ENCODE measurements around the gene SLN.
A peak's percentile ranks its signal among the peaks of the same experiment; 100 is the strongest.

SLN gene

GRCh38 chr11:107682572-107682971 is 29.3 kb downstream of the SLN start:
- Histone ChIP-seq H3K27ac (replicated peaks) (no peak overlapping the region), H3K27me3 (ENCODE audit: insufficient read depth, poor library complexity, severe bottlenecking) (no peaks in the 10 kb centered on the region), H3K4me3 (replicated peaks; ENCODE audit: insufficient read depth, low read length) (no peak overlapping the region)
- no peak for DNase-seq (ENCODE audit: low read depth in 1 of 2, low spot score in 1 of 2)
- TF ChIP-seq POLR2AphosphoS5 (IDR thresholded peaks at IDR 0.05; ENCODE audit: low read depth): no peak
- TF ChIP-seq GABPA (IDR thresholded peaks at IDR 0.05; ENCODE audit: low read depth): no peak
- TF ChIP-seq SPI1 (IDR thresholded peaks at IDR 0.05; ENCODE audit: borderline replicate concordance, low read depth): no peak
- TF ChIP-seq CTCF (IDR thresholded peaks at IDR 0.05; ENCODE audit: insufficient read depth, low read length): no peak
- TF ChIP-seq, protein P1, sequence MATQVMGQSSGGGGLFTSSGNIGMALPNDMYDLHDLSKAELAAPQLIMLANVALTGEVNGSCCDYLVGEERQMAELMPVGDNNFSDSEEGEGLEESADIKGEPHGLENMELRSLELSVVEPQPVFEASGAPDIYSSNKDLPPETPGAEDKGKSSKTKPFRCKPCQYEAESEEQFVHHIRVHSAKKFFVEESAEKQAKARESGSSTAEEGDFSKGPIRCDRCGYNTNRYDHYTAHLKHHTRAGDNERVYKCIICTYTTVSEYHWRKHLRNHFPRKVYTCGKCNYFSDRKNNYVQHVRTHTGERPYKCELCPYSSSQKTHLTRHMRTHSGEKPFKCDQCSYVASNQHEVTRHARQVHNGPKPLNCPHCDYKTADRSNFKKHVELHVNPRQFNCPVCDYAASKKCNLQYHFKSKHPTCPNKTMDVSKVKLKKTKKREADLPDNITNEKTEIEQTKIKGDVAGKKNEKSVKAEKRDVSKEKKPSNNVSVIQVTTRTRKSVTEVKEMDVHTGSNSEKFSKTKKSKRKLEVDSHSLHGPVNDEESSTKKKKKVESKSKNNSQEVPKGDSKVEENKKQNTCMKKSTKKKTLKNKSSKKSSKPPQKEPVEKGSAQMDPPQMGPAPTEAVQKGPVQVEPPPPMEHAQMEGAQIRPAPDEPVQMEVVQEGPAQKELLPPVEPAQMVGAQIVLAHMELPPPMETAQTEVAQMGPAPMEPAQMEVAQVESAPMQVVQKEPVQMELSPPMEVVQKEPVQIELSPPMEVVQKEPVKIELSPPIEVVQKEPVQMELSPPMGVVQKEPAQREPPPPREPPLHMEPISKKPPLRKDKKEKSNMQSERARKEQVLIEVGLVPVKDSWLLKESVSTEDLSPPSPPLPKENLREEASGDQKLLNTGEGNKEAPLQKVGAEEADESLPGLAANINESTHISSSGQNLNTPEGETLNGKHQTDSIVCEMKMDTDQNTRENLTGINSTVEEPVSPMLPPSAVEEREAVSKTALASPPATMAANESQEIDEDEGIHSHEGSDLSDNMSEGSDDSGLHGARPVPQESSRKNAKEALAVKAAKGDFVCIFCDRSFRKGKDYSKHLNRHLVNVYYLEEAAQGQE (IDR thresholded peaks at IDR 0.05; ENCODE audit: insufficient replicate concordance, low read depth): no peak

GRCh38 chr11:107682171-107682570 is 29.7 kb downstream of the SLN start:
- DNase-seq (ENCODE audit: low read depth in 1 of 2, low spot score in 1 of 2): no peak
- H3K27ac ChIP-seq (replicated peaks): no peak overlapping the region
- no peaks in the 10 kb centered on the region for H3K27me3 ChIP-seq (ENCODE audit: insufficient read depth, poor library complexity, severe bottlenecking)
- H3K4me3 ChIP-seq (replicated peaks; ENCODE audit: insufficient read depth, low read length): no peak overlapping the region
- TF ChIP-seq CTCF (IDR thresholded peaks at IDR 0.05; ENCODE audit: insufficient read depth, low read length): no peak
- TF ChIP-seq SPI1 (IDR thresholded peaks at IDR 0.05; ENCODE audit: borderline replicate concordance, low read depth): peak; percentile 30; the same call in 1 of the 2 replicates
- TF ChIP-seq POLR2AphosphoS5 (IDR thresholded peaks at IDR 0.05; ENCODE audit: low read depth): no peak

- H3K4me3 ChIP-seq (replicated peaks; ENCODE audit: insufficient read depth, low read length): no peak overlapping the region
- no peak for TF ChIP-seq GABPA (IDR thresholded peaks at IDR 0.05; ENCODE audit: low read depth)
- TF ChIP-seq, protein P1 (IDR thresholded peaks at IDR 0.05; ENCODE audit: insufficient replicate concordance, low read depth): no peak
- TF ChIP-seq CTCF (IDR thresholded peaks at IDR 0.05; ENCODE audit: insufficient read depth, low read length): no peak
- TF ChIP-seq SPI1 (IDR thresholded peaks at IDR 0.05; ENCODE audit: borderline replicate concordance, low read depth): no peak
- TF ChIP-seq POLR2AphosphoS5 (IDR thresholded peaks at IDR 0.05; ENCODE audit: low read depth): no peak
- H3K27me3 ChIP-seq (ENCODE audit: insufficient read depth, poor library complexity, severe bottlenecking): no peaks in the 10 kb centered on the region
- no peak overlapping the region for H3K27ac ChIP-seq (replicated peaks)
- DNase-seq (ENCODE audit: low read depth in 1 of 2, low spot score in 1 of 2): no peak
Measured at GRCh38 chr11:107679255-107680024, 32.4 kb downstream of the SLN start.

DNA sequence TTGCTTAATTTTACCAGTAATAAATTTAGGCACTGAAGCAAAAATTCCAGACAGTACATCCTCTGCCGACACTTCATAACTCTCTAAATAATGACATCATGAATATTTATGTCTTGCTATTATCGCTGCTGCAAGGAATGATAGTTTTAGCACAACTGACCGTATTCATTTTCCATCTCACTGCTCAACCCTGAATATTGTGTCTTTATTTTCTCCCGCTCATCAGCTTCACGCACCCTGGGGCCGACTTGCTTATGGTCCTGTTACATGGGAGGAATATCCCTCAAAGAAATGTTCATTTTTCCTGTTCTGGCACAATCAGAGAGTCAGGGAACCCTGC is 33.3 kb downstream of the SLN start:
- TF ChIP-seq, protein P1 (IDR thresholded peaks at IDR 0.05; ENCODE audit: insufficient replicate concordance, low read depth): no peak
- DNase-seq (ENCODE audit: low read depth in 1 of 2, low spot score in 1 of 2): no peak
- Histone ChIP-seq H3K4me3 (replicated peaks; ENCODE audit: insufficient read depth, low read length) (no peak overlapping the region), H3K27me3 (ENCODE audit: insufficient read depth, poor library complexity, severe bottlenecking) (no peaks in the 10 kb centered on the region), H3K27ac (replicated peaks) (no peak overlapping the region)
